A549 (cell line): ENCODE results near the gene MEI4. TPM values are rescaled to one million over a fixed set of nuclear protein-coding genes. Genes with fewer than 3 reads are reported as not detected.

ENCODE experiments used
- ATAC-seq, 2 experiments: fragments of 200-7000 bp in 1 of 2; fragments of >200 bp in 1 of 2; cut with Nextera tagmentation in 1 of 2; cut with Tn5 transposase in 1 of 2; 3 replicates each; pipeline versions ENCODE4 v1.8.0 to v1.9.1; 2018 to 2020; ENCODE audit warnings: mild to moderate bottlenecking in 1 of 2, moderate library complexity in 1 of 2
- CTCF ChIA-PET: fragments of 300-600 bp; sonication (Branson Sonifier 250); formaldehyde crosslinking; extraction: SDS; loops from one replicate; lab custom pipeline; 2021; ENCODE audit warnings: antibody characterized with exemption, inconsistent platforms; lab: Yijun Ruan, JAX
- POLR2A ChIA-PET: fragments of 350-600 bp; formaldehyde crosslinking; extraction: SDS; loops from one replicate; lab custom pipeline; 2021; ENCODE audit warnings: antibody characterized with exemption, inconsistent platforms; lab: Yijun Ruan, JAX
- DNase-seq, 2 experiments: peaks; one replicate each; pipeline versions ENCODE4 v3.0.0 to v3.0.0-alpha.2; 2011 to 2016; ENCODE audit warnings: low read depth in 1 of 2, low spot score in 1 of 2
- FAIRE-seq: peaks from 2 replicates; lab custom pipeline; 2011; peaks lifted over from hg19 to GRCh38; lab: Jason Lieb, UNC
- H3K27ac ChIP-seq, 2 experiments: fragments of >200 bp; sonication (Bioruptor Twin); formaldehyde crosslinking; 3 replicates each; pipeline ENCODE4 v1.5.1; 2016 to 2017
- H3K4me1 ChIP-seq: fragments of >200 bp; sonication (Bioruptor Twin); formaldehyde crosslinking; 3 replicates; pipeline ENCODE4 v1.6.1; 2016
- H3K4me2 ChIP-seq: fragments of >200 bp; sonication (Bioruptor Twin); formaldehyde crosslinking; 3 replicates; pipeline ENCODE4 v1.6.1; 2016
- H3K4me3 ChIP-seq: fragments of >200 bp; sonication (Bioruptor Twin); formaldehyde crosslinking; 3 replicates; pipeline ENCODE4 v1.5.1; 2016
- H3K9me3 ChIP-seq: fragments of >200 bp; sonication (Bioruptor Twin); formaldehyde crosslinking; 3 replicates; pipeline ENCODE4 v1.6.1; 2016
- ATOH8 ChIP-seq: fragments of 250-450 bp; sonication (Bioruptor Pico); IDR thresholded peaks from 2 replicates; pipeline ENCODE4 v1.5.0; 2020; ENCODE audit warnings: low read depth, mild to moderate bottlenecking, moderate library complexity
- CBX8 ChIP-seq: fragments of 200-600 bp; sonication (generic); IDR thresholded peaks from 2 replicates; pipeline ENCODE4 v1.6.1; 2016
- CEBPB ChIP-seq, 2 experiments: fragments of >200 bp in 1 of 2; sonication (Bioruptor Twin) in 1 of 2; formaldehyde crosslinking in 1 of 2; IDR thresholded peaks; 2 replicates each; pipeline ENCODE4 v1.6.1; 2012 to 2016
- CHD2 ChIP-seq: fragments of 150-350 bp; IDR thresholded peaks from 2 replicates; pipeline ENCODE4 v1.6.1; 2014; ENCODE audit warnings: low read length; ENCODE audit not compliant: partially characterized antibody
- CHD4 ChIP-seq: fragments of 200-600 bp; sonication (generic); IDR thresholded peaks from 2 replicates; pipeline ENCODE4 v1.6.1; 2016; ENCODE audit warnings: antibody characterized with exemption, mild to moderate bottlenecking, borderline replicate concordance
- EP300 ChIP-seq, 2 experiments: fragments of >200 bp; sonication (Bioruptor Twin); formaldehyde crosslinking; IDR thresholded peaks; 2 replicates in 1 of 2; 3 replicates in 1 of 2; pipeline ENCODE4 v1.6.1; 2016 to 2017
- FOSB ChIP-seq: fragments of 250-450 bp; sonication (Bioruptor Pico); IDR thresholded peaks from 2 replicates; pipeline ENCODE4 v1.5.0; 2020; ENCODE audit warnings: mild to moderate bottlenecking, moderate library complexity
- GATA3 ChIP-seq: IDR thresholded peaks from 2 replicates; pipeline ENCODE4 v1.6.1; 2012; ENCODE audit warnings: borderline replicate concordance
- HDAC2 ChIP-seq: fragments of 200-600 bp; sonication (generic); IDR thresholded peaks from 2 replicates; pipeline ENCODE4 v1.6.1; 2016
- HEYL ChIP-seq: fragments of 250-450 bp; sonication (Bioruptor Pico); IDR thresholded peaks from 2 replicates; pipeline ENCODE4 v1.8.0; 2021; ENCODE audit warnings: mild to moderate bottlenecking, moderate library complexity
- HOXA7 ChIP-seq: fragments of 250-450 bp; sonication (Bioruptor Pico); IDR thresholded peaks from 2 replicates; pipeline ENCODE4 v1.5.0; 2020; ENCODE audit warnings: mild to moderate bottlenecking, moderate library complexity
- JUN ChIP-seq, 2 experiments: fragments of >200 bp; sonication (Bioruptor Twin); formaldehyde crosslinking; IDR thresholded peaks; 2 replicates in 1 of 2; 3 replicates in 1 of 2; pipeline ENCODE4 v1.6.1; 2016 to 2017
- JUNB ChIP-seq: fragments of >200 bp; sonication (Bioruptor Twin); formaldehyde crosslinking; IDR thresholded peaks from 2 replicates; pipeline ENCODE4 v1.6.1; 2016
- MAX ChIP-seq: IDR thresholded peaks from 2 replicates; pipeline ENCODE4 v1.6.1; 2012
- MYC ChIP-seq: IDR thresholded peaks from 2 replicates; pipeline ENCODE4 v1.6.1; 2012; ENCODE audit warnings: mild to moderate bottlenecking, inconsistent platforms, low read length, improper control_type of control experiment, borderline replicate concordance
- NR3C1 ChIP-seq: fragments of >200 bp; sonication (Bioruptor Twin); formaldehyde crosslinking; IDR thresholded peaks from 3 replicates; pipeline ENCODE4 v1.6.1; 2017
- PBX3 ChIP-seq: IDR thresholded peaks from 2 replicates; pipeline ENCODE4 v1.6.1; 2012
- RARB ChIP-seq: fragments of 250-450 bp; sonication (Bioruptor Pico); IDR thresholded peaks from 2 replicates; pipeline ENCODE4 v1.8.0; 2021; ENCODE audit warnings: mild to moderate bottlenecking, moderate library complexity
- REST ChIP-seq: fragments of 200-600 bp; sonication (generic); IDR thresholded peaks from 2 replicates; pipeline ENCODE4 v1.6.1; 2016; ENCODE audit warnings: antibody characterized with exemption, mild to moderate bottlenecking, moderate library complexity
- RFX5 ChIP-seq: fragments of 450-650 bp; IDR thresholded peaks from 2 replicates; pipeline ENCODE4 v1.7.1; 2014; ENCODE audit warnings: antibody characterized with exemption, mild to moderate bottlenecking, moderate library complexity
- RNF2 ChIP-seq: fragments of 200-600 bp; sonication (generic); IDR thresholded peaks from 2 replicates; pipeline ENCODE4 v1.6.1; 2016; ENCODE audit warnings: low read depth, mild to moderate bottlenecking, antibody characterized with exemption, moderate library complexity, borderline replicate concordance
- SREBF2 ChIP-seq: fragments of 450-650 bp; IDR thresholded peaks from 2 replicates; pipeline ENCODE4 v1.6.1; 2014; ENCODE audit warnings: mild to moderate bottlenecking, moderate library complexity
- ZFP36 ChIP-seq: fragments of 450-650 bp; IDR thresholded peaks from 2 replicates; pipeline ENCODE4 v1.6.1; 2014; ENCODE audit warnings: borderline replicate concordance; ENCODE audit not compliant: partially characterized antibody
- WGBS: methylation state at CpG from one replicate; pipeline ENCODE4 v1.1.6; 2017; ENCODE audit errors: missing lambda C conversion rate; 5-methylcytosine and 5-hydroxymethylcytosine counted together
- polyA plus RNA-seq, 4 experiments: library from polyadenylated mRNA; depleted of rRNA in 3 of 4; stranded (reverse); fragments of >200 nt; fragmentation: RNase III in 1 of 4; extraction: RNeasy Plus Mini Kit Qiagen cat#74134 plus additional on column Dnase treatment in 1 of 4; gene quantifications; 2 replicates in 3 of 4; 3 replicates in 1 of 4; pipeline ENCODE4 v1.2.3, GENCODE V29; 2011 to 2017
- TF ChIP-seq, protein P1 (sequence below): IDR thresholded peaks from 2 replicates; pipeline ENCODE4 v1.6.1; 2012; ENCODE audit warnings: low read depth, borderline replicate concordance
- TF ChIP-seq, protein P2 (sequence below): fragments of >200 bp; sonication (Bioruptor Twin); formaldehyde crosslinking; IDR thresholded peaks from 3 replicates; pipeline ENCODE4 v1.6.1; 2016
- TF ChIP-seq, protein P3 (sequence below): fragments of 150-350 bp; IDR thresholded peaks from 2 replicates; pipeline ENCODE4 v1.6.1; 2014; ENCODE audit warnings: low read depth, mild to moderate bottlenecking, low read length

MEI4 gene
- polyA plus RNA-seq, 2 of the 4 experiments (the other 2 are of a cell fraction): not detected

DNA sequence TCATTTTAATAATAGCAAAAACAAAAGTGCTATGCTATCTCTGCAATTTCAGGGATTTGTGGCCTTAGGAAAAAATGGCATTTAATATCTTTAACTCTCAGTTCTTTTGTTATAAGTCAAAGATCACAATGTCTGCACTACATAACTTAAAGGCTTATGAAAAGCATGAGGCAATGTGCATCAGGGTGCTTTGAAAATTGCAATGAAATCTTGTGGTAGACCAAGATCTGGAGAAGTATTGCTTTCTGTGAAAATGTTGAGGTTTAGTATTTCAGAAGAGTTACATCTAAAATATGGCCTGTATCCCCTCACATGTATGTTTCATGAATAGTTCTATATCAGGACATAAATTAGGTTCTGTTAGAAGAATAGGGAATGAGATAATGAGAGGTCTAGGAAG is 200.6 kb downstream of the MEI4 start:
- no peak for TF ChIP-seq MYC
- TF ChIP-seq JUN (IDR thresholded peaks at IDR 0.05): no peak
- no peak for TF ChIP-seq CEBPB (IDR thresholded peaks at IDR 0.05)
- no peak for TF ChIP-seq HOXA7 (CRISPR knock-in tag)
- no peak for TF ChIP-seq CBX8
- TF ChIP-seq, protein P1, sequence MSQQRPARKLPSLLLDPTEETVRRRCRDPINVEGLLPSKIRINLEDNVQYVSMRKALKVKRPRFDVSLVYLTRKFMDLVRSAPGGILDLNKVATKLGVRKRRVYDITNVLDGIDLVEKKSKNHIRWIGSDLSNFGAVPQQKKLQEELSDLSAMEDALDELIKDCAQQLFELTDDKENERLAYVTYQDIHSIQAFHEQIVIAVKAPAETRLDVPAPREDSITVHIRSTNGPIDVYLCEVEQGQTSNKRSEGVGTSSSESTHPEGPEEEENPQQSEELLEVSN: no peak
- no peak for TF ChIP-seq GATA3
- no peak for TF ChIP-seq RARB
- no peak for TF ChIP-seq FOSB (CRISPR knock-in tag)
- TF ChIP-seq EP300 (IDR thresholded peaks at IDR 0.05): no peak
- TF ChIP-seq, protein P2, sequence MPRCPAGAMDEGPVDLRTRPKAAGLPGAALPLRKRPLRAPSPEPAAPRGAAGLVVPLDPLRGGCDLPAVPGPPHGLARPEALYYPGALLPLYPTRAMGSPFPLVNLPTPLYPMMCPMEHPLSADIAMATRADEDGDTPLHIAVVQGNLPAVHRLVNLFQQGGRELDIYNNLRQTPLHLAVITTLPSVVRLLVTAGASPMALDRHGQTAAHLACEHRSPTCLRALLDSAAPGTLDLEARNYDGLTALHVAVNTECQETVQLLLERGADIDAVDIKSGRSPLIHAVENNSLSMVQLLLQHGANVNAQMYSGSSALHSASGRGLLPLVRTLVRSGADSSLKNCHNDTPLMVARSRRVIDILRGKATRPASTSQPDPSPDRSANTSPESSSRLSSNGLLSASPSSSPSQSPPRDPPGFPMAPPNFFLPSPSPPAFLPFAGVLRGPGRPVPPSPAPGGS: no peak
- no peak for TF ChIP-seq ZFP36
- TF ChIP-seq RNF2: no peak
- TF ChIP-seq RFX5: no peak
- no peak for TF ChIP-seq REST
- Histone ChIP-seq H3K4me3 (no peak overlapping the region), H3K4me1 (no peaks in the 10 kb centered on the region), H3K4me2 (no peak overlapping the region), H3K9me3 (no peaks in the 10 kb centered on the region), H3K27ac (no peak overlapping the region)
- FAIRE-seq (no peak), ATAC-seq (no peak), DNase-seq (no peak)
- CTCF ChIA-PET: no interaction called here
- POLR2A ChIA-PET: no interaction called here

DNA sequence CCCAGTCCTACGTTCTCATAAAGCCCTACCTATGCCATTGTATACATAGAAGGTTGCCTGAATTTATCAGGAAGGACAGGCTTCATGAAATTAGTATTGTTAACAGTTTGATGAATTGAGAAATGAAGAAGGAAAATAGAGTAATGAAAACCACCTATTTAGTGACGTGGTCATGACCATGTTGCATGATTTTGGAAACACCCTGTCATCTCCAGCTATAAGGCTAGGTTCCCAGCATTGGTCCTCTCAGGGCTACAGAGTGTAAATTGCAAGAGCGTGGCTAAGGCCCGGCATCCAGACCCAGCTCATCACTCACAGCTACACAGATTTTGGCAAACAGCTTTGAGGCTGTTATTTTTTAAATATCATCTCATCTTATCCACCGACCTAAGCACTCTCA is 203.6 kb downstream of the MEI4 start:
- no peak overlapping the region for H3K4me3 ChIP-seq
- DNase-seq: no peak
- FAIRE-seq: no peak
- ChIA-PET CTCF (no interaction called here), POLR2A (no interaction called here)
- TF ChIP-seq JUNB (no peak), CBX8 (no peak), MAX (no peak), CHD4 (no peak), PBX3 (no peak)
- no peaks in the 10 kb centered on the region for H3K9me3 ChIP-seq
- no peak overlapping the region for H3K27ac ChIP-seq
- H3K4me2 ChIP-seq: no peak overlapping the region
- no peak for ATAC-seq
- no peaks in the 10 kb centered on the region for H3K4me1 ChIP-seq
- 31% methylated on average over 5 of the region's 5 CpGs for WGBS

GRCh38 chr6:77857421-77857820 is 204.6 kb downstream of the MEI4 start:
- no peak overlapping the region for H3K4me2 ChIP-seq
- no peak for DNase-seq
- H3K9me3 ChIP-seq: no peaks in the 10 kb centered on the region
- no peak overlapping the region for H3K27ac ChIP-seq
- FAIRE-seq: no peak
- no peaks in the 10 kb centered on the region for H3K4me1 ChIP-seq
- CTCF ChIA-PET: no interaction called here
- H3K4me3 ChIP-seq: no peak overlapping the region
- ATAC-seq: no peak
- POLR2A ChIA-PET: no interaction called here
- TF ChIP-seq EP300 (IDR thresholded peaks at IDR 0.05) (no peak), NR3C1 (no peak), HEYL (CRISPR knock-in tag) (no peak), MAX (no peak), ATOH8 (CRISPR knock-in tag) (no peak), SREBF2 (no peak), RFX5 (no peak), GATA3 (no peak), HDAC2 (no peak), CHD2 (no peak)
- TF ChIP-seq, protein P1: no peak
- TF ChIP-seq, protein P3, sequence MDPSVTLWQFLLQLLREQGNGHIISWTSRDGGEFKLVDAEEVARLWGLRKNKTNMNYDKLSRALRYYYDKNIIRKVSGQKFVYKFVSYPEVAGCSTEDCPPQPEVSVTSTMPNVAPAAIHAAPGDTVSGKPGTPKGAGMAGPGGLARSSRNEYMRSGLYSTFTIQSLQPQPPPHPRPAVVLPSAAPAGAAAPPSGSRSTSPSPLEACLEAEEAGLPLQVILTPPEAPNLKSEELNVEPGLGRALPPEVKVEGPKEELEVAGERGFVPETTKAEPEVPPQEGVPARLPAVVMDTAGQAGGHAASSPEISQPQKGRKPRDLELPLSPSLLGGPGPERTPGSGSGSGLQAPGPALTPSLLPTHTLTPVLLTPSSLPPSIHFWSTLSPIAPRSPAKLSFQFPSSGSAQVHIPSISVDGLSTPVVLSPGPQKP: no peak
